ENCODE data around the gene RIPOR3. TPM values are rescaled to one million over a fixed set of nuclear protein-coding genes. Genes with fewer than 3 reads are reported as not detected.

The RIPOR3 gene
- polyA plus RNA-seq, 2 of the 4 experiments (the other 2 are of a cell fraction) = 0.03 to 0.06 TPM

GRCh38 chr20:50721881-50722281 lies 30.5 kb upstream of the RIPOR3 start:
- 81% methylated on average over 9 of the region's 9 CpGs for WGBS (ENCODE audit: missing lambda C conversion rate)
- Histone ChIP-seq H3K4me2 (no peak overlapping the region), H3K9me3 (no peaks in the 10 kb centered on the region), H3K27ac (peak overlapping the region; percentile 68 to 89; a peak in 4 of 6 replicates), H3K4me1 (peaks cover 43% of the 10 kb centered on the region), H3K4me3 (no peak overlapping the region)
- CTCF ChIA-PET = interaction anchor here (0.7 to 1.3 kb wide), 6 partner anchors 16 to 455 kb away, joined by 3 to 6 read pairs (median 3); no protein-coding TSS in a partner anchor
- TF ChIP-seq ZC3H11A (IDR thresholded peaks at IDR 0.05) (no peak), USF2 (IDR thresholded peaks at IDR 0.05) (peak; percentile 52; the same call in 1 of the 2 replicates)
- DNase-seq (ENCODE audit: low read depth in 1 of 2, low spot score in 1 of 2) (no peak), ATAC-seq (peak in 1 of 2 experiments; percentile 10; a peak in 1 of 6 replicates), FAIRE-seq (no peak)
- POLR2A ChIA-PET = no interaction called here

GRCh38 chr20:50720582-50720981 lies 29.2 kb upstream of the RIPOR3 start:
- no peak for ATAC-seq
- no peak overlapping the region for H3K4me2 ChIP-seq
- no peak overlapping the region for H3K4me3 ChIP-seq
- DNase-seq (ENCODE audit: low read depth in 1 of 2, low spot score in 1 of 2) = no peak
- ChIA-PET POLR2A (interaction anchor here (0.7 kb wide), 1 partner anchor 75 kb away, joined by 4 read pairs; no protein-coding TSS in a partner anchor), CTCF (interaction anchor here (0.7 to 1.6 kb wide), 7 partner anchors 12 to 95 kb away, joined by 3 to 6 read pairs (median 3); no protein-coding TSS in a partner anchor)
- H3K27ac ChIP-seq = peak overlapping the region in 1 of 2 experiments; percentile 89; a peak in 1 of 6 replicates
- peaks cover 34% of the 10 kb centered on the region for H3K4me1 ChIP-seq
- no peaks in the 10 kb centered on the region for H3K9me3 ChIP-seq
- TF ChIP-seq SMC3 (IDR thresholded peaks at IDR 0.05) (no peak), JUNB (IDR thresholded peaks at IDR 0.05) (no peak), CBX8 (IDR thresholded peaks at IDR 0.05) (no peak), MYC (IDR thresholded peaks at IDR 0.05; ENCODE audit: borderline replicate concordance, low read length) (no peak), CHD2 (IDR thresholded peaks at IDR 0.05; ENCODE audit: low read length, partially characterized antibody) (no peak), KDM1A (IDR thresholded peaks at IDR 0.05; ENCODE audit: low read depth) (peak; percentile 75; the same call in 1 of the 2 replicates), HEYL (CRISPR knock-in tag; IDR thresholded peaks at IDR 0.05) (no peak)
- FAIRE-seq = no peak

GRCh38 chr20:50720026-50720425 lies 28.7 kb upstream of the RIPOR3 start:
- Histone ChIP-seq H3K9me3 (no peaks in the 10 kb centered on the region), H3K4me2 (no peak overlapping the region), H3K27ac (peak overlapping the region in 1 of 2 experiments; percentile 18; a peak in 3 of 6 replicates), H3K4me1 (peaks cover 31% of the 10 kb centered on the region), H3K4me3 (no peak overlapping the region)
- no peak for TF ChIP-seq POLR2AphosphoS2 (conservative IDR thresholded peaks at IDR 0.05; ENCODE audit: low read length)
- TF ChIP-seq MAFK (IDR thresholded peaks at IDR 0.05; ENCODE audit: partially characterized antibody) = no peak
- 87% methylated on average over 5 of the region's 5 CpGs for WGBS (ENCODE audit: missing lambda C conversion rate)
- DNase-seq (ENCODE audit: low read depth in 1 of 2, low spot score in 1 of 2) = no peak
- ATAC-seq = no peak
- POLR2A ChIA-PET = no interaction called here
- FAIRE-seq = no peak
- CTCF ChIA-PET = interaction anchor here (0.7 to 1.6 kb wide), 5 partner anchors 24 to 94 kb away, joined by 3 to 6 read pairs (median 4); no protein-coding TSS in a partner anchor

GRCh38 chr20:50719328-50719727 lies 28.0 kb upstream of the RIPOR3 start:
- Histone ChIP-seq H3K4me3 (no peak overlapping the region), H3K4me1 (peaks cover 26% of the 10 kb centered on the region), H3K4me2 (no peak overlapping the region), H3K27ac (no peak overlapping the region; a peak in 2 of 6 replicates), H3K9me3 (no peaks in the 10 kb centered on the region)
- ChIA-PET POLR2A (no interaction called here), CTCF (interaction anchor here (0.7 to 3.1 kb wide), 8 partner anchors 9 to 94 kb away, joined by 3 to 29 read pairs (median 5); no protein-coding TSS in a partner anchor)
- FAIRE-seq (no peak), ATAC-seq (no peak), DNase-seq (ENCODE audit: low read depth in 1 of 2, low spot score in 1 of 2) (no peak)
- TF ChIP-seq POLR2AphosphoS2 (conservative IDR thresholded peaks at IDR 0.05; ENCODE audit: low read length) = no peak
- no peak for TF ChIP-seq ZSCAN20 (CRISPR knock-in tag; IDR thresholded peaks at IDR 0.05)
- TF ChIP-seq RNF2 (IDR thresholded peaks at IDR 0.05; ENCODE audit: borderline replicate concordance, low read depth) = no peak
- no peak for TF ChIP-seq JUN (IDR thresholded peaks at IDR 0.05)
- no peak for TF ChIP-seq HEYL (CRISPR knock-in tag; IDR thresholded peaks at IDR 0.05)
- no peak for TF ChIP-seq HOXA7 (CRISPR knock-in tag; IDR thresholded peaks at IDR 0.05)
- no peak for TF ChIP-seq JUNB (IDR thresholded peaks at IDR 0.05)
- no peak for TF ChIP-seq ESRRA (IDR thresholded peaks at IDR 0.05; ENCODE audit: borderline replicate concordance, low read length)
- TF ChIP-seq HDAC2 (IDR thresholded peaks at IDR 0.05) = no peak
- TF ChIP-seq ATOH8 (CRISPR knock-in tag; IDR thresholded peaks at IDR 0.05; ENCODE audit: low read depth) = no peak
- no peak for TF ChIP-seq CHD4 (IDR thresholded peaks at IDR 0.05; ENCODE audit: borderline replicate concordance)
- no peak for TF ChIP-seq RCOR1 (IDR thresholded peaks at IDR 0.05; ENCODE audit: low read depth, low read length)
- TF ChIP-seq BHLHE40 (IDR thresholded peaks at IDR 0.05; ENCODE audit: low read depth, low read length) = no peak
- no peak for TF ChIP-seq ZNF302 (CRISPR knock-in tag; IDR thresholded peaks at IDR 0.05)
- no peak for TF ChIP-seq TP53 (CRISPR knock-in tag; IDR thresholded peaks at IDR 0.05)
- TF ChIP-seq SREBF2 (IDR thresholded peaks at IDR 0.05) = no peak
- no peak for TF ChIP-seq NFE2L2 (conservative IDR thresholded peaks at IDR 0.05; ENCODE audit: low read length)
- TF ChIP-seq RARB (CRISPR knock-in tag; IDR thresholded peaks at IDR 0.05) = no peak
- 98% methylated on average over 4 of the region's 4 CpGs for WGBS (ENCODE audit: missing lambda C conversion rate)
